MCF 10A (cell line): ENCODE results near the gene C1orf21. TPM values are rescaled to one million over a fixed set of nuclear protein-coding genes. Genes with fewer than 3 reads are reported as not detected.
A peak's percentile ranks its signal among the peaks of the same experiment; 100 is the strongest.

Source experiments
- BruUV-seq: library from RNA; stranded (reverse); fragments of 400-500 nt; replicated peaks from 2 replicates; lab custom pipeline; 2021; lab: Mats Ljungman, UMichigan
- CTCF ChIA-PET: fragments of 300-600 bp; sonication (Branson Sonifier 250); formaldehyde crosslinking; extraction: SDS; loops from one replicate; lab custom pipeline; 2021; ENCODE audit warnings: antibody characterized with exemption, inconsistent platforms; lab: Yijun Ruan, JAX
- POLR2A ChIA-PET: fragments of 300-600, 350-650 bp; sonication (Branson Sonifier 250); formaldehyde crosslinking; extraction: SDS; loops from one replicate; lab custom pipeline; 2020; ENCODE audit warnings: antibody characterized with exemption, inconsistent platforms; lab: Yijun Ruan, JAX
- DNase-seq: peaks from one replicate; pipeline ENCODE4 v3.0.0-alpha.2; 2018; ENCODE audit not compliant: unreplicated experiment
- H3K27ac Mint-ChIP-seq: one replicate; pipeline ENCODE4 v1.8.0; 2022; ENCODE audit warnings: mild to moderate bottlenecking, low read depth, mixed read lengths; ENCODE audit not compliant: unreplicated experiment
- H3K27me3 Mint-ChIP-seq: one replicate; pipeline ENCODE4 v1.8.0; 2022; ENCODE audit warnings: mixed read lengths; ENCODE audit not compliant: insufficient read depth, unreplicated experiment
- H3K36me3 Mint-ChIP-seq: one replicate; pipeline ENCODE4 v1.8.0; 2022; ENCODE audit warnings: mild to moderate bottlenecking, moderate library complexity, mixed read lengths; ENCODE audit not compliant: insufficient read depth, unreplicated experiment
- H3K4me1 Mint-ChIP-seq: one replicate; pipeline ENCODE4 v1.8.0; 2022; ENCODE audit warnings: mixed read lengths; ENCODE audit not compliant: insufficient read depth, unreplicated experiment
- H3K4me3 Mint-ChIP-seq: one replicate; pipeline ENCODE4 v1.8.0; 2022; ENCODE audit warnings: mild to moderate bottlenecking, moderate library complexity, mixed read lengths; ENCODE audit not compliant: unreplicated experiment
- H3K9me3 Mint-ChIP-seq: one replicate; pipeline ENCODE4 v1.8.0; 2022; ENCODE audit warnings: mixed read lengths; ENCODE audit not compliant: unreplicated experiment
- intact Hi-C: fragments of 100-400 bp; cut with micrococcal nuclease; formaldehyde crosslinking; loops from 2 replicates; pipeline ENCODE4 v1.14.1; 2022
- total RNA-seq: library from RNA; stranded (reverse); gene quantifications from 2 replicates; pipeline ENCODE4 v1.2.3, GENCODE V29; 2022
- TF ChIP-seq, protein P1 (sequence below): fragments of 200-600 bp; IDR thresholded peaks from one replicate; pipeline ENCODE4 v1.8.0; 2022; ENCODE audit warnings: antibody characterized with exemption, mild to moderate bottlenecking; ENCODE audit not compliant: unreplicated experiment

The C1orf21 gene
- total RNA-seq, 1 experiment from 2014 or later = 23.2 TPM

DNA sequence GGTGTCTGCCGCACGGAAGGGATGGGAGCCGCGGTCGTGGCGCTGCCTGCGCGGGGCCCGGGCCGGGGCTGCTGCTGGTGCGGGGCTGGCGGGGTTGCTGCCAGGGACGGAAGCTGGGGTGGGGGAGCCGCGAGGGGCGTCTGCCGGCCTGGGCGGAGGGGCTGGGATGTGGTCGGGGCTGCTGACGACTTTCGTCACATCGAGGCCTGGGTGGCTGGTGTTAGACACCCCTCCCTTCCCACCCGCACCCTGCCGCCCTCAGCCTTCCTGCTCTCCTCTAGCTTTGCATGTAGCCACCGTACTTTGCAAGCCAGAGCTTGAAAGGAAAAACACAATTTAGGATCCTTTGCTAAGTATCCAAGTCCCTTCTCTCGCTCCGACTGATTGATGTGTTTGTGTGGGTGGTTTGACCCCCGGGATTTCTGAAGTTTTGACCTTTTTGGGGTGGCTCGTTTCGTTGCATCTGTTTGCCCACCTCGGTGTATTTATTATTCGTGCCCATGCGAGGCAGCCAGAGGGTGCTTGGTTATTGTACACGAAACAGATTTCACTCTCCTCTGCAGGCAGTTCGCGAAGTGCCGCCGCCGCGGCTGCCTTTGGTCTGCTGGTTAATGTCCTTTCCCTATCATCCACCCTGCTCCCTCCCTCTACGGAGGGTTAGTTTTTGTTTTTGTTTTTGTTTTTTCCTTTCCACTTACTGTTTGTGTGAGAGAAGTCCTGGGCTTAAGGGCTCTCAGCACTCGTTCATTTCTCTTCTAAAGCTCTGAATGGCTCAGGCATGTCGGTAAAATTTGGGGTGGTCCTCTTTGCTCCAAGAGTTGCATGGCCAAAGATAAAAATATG lies 868 bp downstream of the C1orf21 start:
- peak; percentile 63 for DNase-seq
- TF ChIP-seq, protein P1, sequence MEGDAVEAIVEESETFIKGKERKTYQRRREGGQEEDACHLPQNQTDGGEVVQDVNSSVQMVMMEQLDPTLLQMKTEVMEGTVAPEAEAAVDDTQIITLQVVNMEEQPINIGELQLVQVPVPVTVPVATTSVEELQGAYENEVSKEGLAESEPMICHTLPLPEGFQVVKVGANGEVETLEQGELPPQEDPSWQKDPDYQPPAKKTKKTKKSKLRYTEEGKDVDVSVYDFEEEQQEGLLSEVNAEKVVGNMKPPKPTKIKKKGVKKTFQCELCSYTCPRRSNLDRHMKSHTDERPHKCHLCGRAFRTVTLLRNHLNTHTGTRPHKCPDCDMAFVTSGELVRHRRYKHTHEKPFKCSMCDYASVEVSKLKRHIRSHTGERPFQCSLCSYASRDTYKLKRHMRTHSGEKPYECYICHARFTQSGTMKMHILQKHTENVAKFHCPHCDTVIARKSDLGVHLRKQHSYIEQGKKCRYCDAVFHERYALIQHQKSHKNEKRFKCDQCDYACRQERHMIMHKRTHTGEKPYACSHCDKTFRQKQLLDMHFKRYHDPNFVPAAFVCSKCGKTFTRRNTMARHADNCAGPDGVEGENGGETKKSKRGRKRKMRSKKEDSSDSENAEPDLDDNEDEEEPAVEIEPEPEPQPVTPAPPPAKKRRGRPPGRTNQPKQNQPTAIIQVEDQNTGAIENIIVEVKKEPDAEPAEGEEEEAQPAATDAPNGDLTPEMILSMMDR = no peak
- POLR2A ChIA-PET = interaction anchor here (0.6 to 7.6 kb wide), 43 partner anchors 9 to 723 kb away, joined by 3 to 93 read pairs (median 7); partner anchors contain the start of genes EDEM3 and TSEN15
- peak overlapping the region; percentile 90 for H3K4me3 Mint-ChIP-seq
- intact Hi-C loops = loop anchor here (1.0 to 10.0 kb wide), 6 partner anchors 103 to 753 kb away; partner anchors contain the start of gene ARPC5
- H3K27ac Mint-ChIP-seq = peak overlapping the region; percentile 79
- H3K9me3 Mint-ChIP-seq = no peaks in the 10 kb centered on the region
- peaks cover 27% of the 10 kb centered on the region for H3K4me1 Mint-ChIP-seq
- CTCF ChIA-PET = interaction anchor here (0.5 to 2.4 kb wide), 21 partner anchors 24 to 936 kb away, joined by 3 to 12 read pairs (median 4); no protein-coding TSS in a partner anchor
- BruUV-seq = no TSS peak
- no peaks in the 10 kb centered on the region for H3K27me3 Mint-ChIP-seq
- no peaks in the 10 kb centered on the region for H3K36me3 Mint-ChIP-seq

DNA sequence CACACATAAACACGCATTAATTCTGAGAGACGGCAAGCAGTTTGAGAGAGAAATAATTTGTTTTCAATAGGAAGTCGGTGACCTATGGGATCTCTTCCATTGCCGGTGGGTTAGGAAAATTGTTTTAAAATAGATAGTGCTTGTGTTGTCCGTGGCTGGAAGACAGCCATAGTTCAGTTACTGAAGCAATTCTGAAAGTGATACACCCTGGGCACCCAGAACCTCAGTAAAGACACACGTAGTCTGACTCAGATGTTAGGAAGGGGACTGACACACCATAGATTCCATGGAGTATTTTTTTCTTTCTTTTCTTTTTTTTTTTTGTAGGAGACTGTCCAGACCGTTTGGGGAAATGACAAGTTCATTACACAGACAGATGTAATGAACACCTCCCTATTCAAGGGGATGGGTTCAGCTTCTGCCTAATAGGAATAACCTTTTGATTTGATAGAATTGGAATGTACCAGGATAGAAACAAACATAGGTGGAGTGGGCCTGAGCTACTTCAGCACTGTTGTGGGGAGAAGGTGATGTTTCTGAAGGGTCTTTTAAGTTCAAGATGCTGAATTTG lies 1.6 kb downstream of the C1orf21 start:
- ChIA-PET POLR2A (interaction anchor here (0.6 to 7.6 kb wide), 26 partner anchors 11 to 723 kb away, joined by 3 to 93 read pairs (median 8); partner anchors contain the start of gene TSEN15), CTCF (interaction anchor here (0.6 to 2.7 kb wide), 13 partner anchors 144 to 312 kb away, joined by 3 to 12 read pairs (median 4); no protein-coding TSS in a partner anchor)
- Mint-ChIP-seq H3K27ac (peak overlapping the region; percentile 79), H3K4me3 (peak overlapping the region; percentile 90), H3K36me3 (no peaks in the 10 kb centered on the region), H3K4me1 (peaks cover 34% of the 10 kb centered on the region), H3K27me3 (no peaks in the 10 kb centered on the region), H3K9me3 (no peaks in the 10 kb centered on the region)
- DNase-seq = peak; percentile 89
- TF ChIP-seq, protein P1 = no peak
- BruUV-seq = TSS peak; percentile 26
- intact Hi-C loops = loop anchor here (1.0 to 10.0 kb wide), 5 partner anchors 102 to 754 kb away; partner anchors contain the start of gene ARPC5

DNA sequence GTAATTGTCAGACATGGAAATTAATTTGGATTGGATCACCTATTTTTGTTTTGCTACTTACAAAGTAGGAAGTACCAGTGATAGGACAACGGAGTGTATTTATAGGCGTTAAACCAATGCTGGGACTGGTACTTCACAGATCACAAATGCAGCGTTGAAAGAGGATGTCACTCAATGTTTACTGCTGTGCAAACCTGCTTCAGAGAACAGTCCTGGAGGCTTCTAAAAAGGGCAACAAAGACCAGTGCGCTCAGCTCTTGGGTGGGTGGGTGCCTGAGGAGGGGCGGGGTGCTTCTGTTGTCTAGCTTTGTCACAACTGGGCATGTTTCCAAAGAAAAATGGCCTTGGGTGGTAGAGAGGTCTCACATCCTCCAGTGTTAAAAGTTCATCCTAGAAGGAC lies 2.1 kb downstream of the C1orf21 start:
- no TSS peak for BruUV-seq
- Mint-ChIP-seq H3K27me3 (no peaks in the 10 kb centered on the region), H3K36me3 (no peaks in the 10 kb centered on the region), H3K9me3 (no peaks in the 10 kb centered on the region), H3K4me1 (peaks cover 40% of the 10 kb centered on the region), H3K4me3 (peak overlapping the region; percentile 90), H3K27ac (peak overlapping the region; percentile 79)
- intact Hi-C loops = loop anchor here (1.0 to 10.0 kb wide), 5 partner anchors 102 to 754 kb away; partner anchors contain the start of gene ARPC5
- CTCF ChIA-PET = interaction anchor here (0.6 to 2.7 kb wide), 10 partner anchors 15 to 313 kb away, joined by 3 to 12 read pairs (median 4); no protein-coding TSS in a partner anchor
- TF ChIP-seq, protein P1 = no peak
- POLR2A ChIA-PET = interaction anchor here (0.6 to 7.6 kb wide), 22 partner anchors 11 to 365 kb away, joined by 3 to 93 read pairs (median 6); partner anchors contain the start of gene EDEM3
- no peak for DNase-seq
